ENCODE measurements around the gene PBX3.

Gene PBX3

GRCh38 chr9:125943831-125944230 is 196.7 kb downstream of the PBX3 start:
- FAIRE-seq (no peak), DNase-seq (ENCODE audit: insufficient read length) (no peak)
- no peak for TF ChIP-seq POLR2AphosphoS5 (IDR thresholded peaks at IDR 0.05; ENCODE audit: low read depth, low read length)
- no peak for TF ChIP-seq POLR2A (IDR thresholded peaks at IDR 0.05; ENCODE audit: low read depth, low read length)
- TF ChIP-seq TAF1 (IDR thresholded peaks at IDR 0.05; ENCODE audit: borderline replicate concordance, low read depth, low read length), result no peak

- FAIRE-seq, result no peak
- no peak for TF ChIP-seq TAF1 (IDR thresholded peaks at IDR 0.05; ENCODE audit: borderline replicate concordance, low read depth, low read length)
- TF ChIP-seq POLR2A (IDR thresholded peaks at IDR 0.05; ENCODE audit: low read depth, low read length), result no peak
- no peak for TF ChIP-seq POLR2AphosphoS5 (IDR thresholded peaks at IDR 0.05; ENCODE audit: low read depth, low read length)
- no peak for DNase-seq (ENCODE audit: insufficient read length)
These were observed 199.2 kb downstream of the PBX3 start for GRCh38 chr9:125946397-125946796.

GRCh38 chr9:125948887-125949596 is 201.9 kb downstream of the PBX3 start:
- TF ChIP-seq POLR2AphosphoS5 (IDR thresholded peaks at IDR 0.05; ENCODE audit: low read depth, low read length), result no peak
- no peak for TF ChIP-seq POLR2A (IDR thresholded peaks at IDR 0.05; ENCODE audit: low read depth, low read length)
- TF ChIP-seq TAF1 (IDR thresholded peaks at IDR 0.05; ENCODE audit: borderline replicate concordance, low read depth, low read length), result no peak
- FAIRE-seq, result no peak

GRCh38 chr9:125949703-125950460 is 202.7 kb downstream of the PBX3 start:
- DNase-seq (ENCODE audit: insufficient read length) (no peak), FAIRE-seq (no peak)
- no peak for TF ChIP-seq POLR2AphosphoS5 (IDR thresholded peaks at IDR 0.05; ENCODE audit: low read depth, low read length)
- no peak for TF ChIP-seq POLR2A (IDR thresholded peaks at IDR 0.05; ENCODE audit: low read depth, low read length)
- no peak for TF ChIP-seq TAF1 (IDR thresholded peaks at IDR 0.05; ENCODE audit: borderline replicate concordance, low read depth, low read length)

More at GRCh38 chr9:125948887-125949596, 201.9 kb downstream of the PBX3 start:
- DNase-seq (ENCODE audit: insufficient read length), result no peak

- no peak for DNase-seq (ENCODE audit: insufficient read length)
- FAIRE-seq, result no peak
- TF ChIP-seq POLR2A (IDR thresholded peaks at IDR 0.05; ENCODE audit: low read depth, low read length), result no peak
- TF ChIP-seq POLR2AphosphoS5 (IDR thresholded peaks at IDR 0.05; ENCODE audit: low read depth, low read length), result no peak
- no peak for TF ChIP-seq TAF1 (IDR thresholded peaks at IDR 0.05; ENCODE audit: borderline replicate concordance, low read depth, low read length)
These were observed 203.8 kb downstream of the PBX3 start for GRCh38 chr9:125950880-125951471.

- no peak for TF ChIP-seq TAF1 (IDR thresholded peaks at IDR 0.05; ENCODE audit: borderline replicate concordance, low read depth, low read length)
- TF ChIP-seq POLR2A (IDR thresholded peaks at IDR 0.05; ENCODE audit: low read depth, low read length), result no peak
- no peak for FAIRE-seq
- no peak for DNase-seq (ENCODE audit: insufficient read length)
These were observed 206.3 kb downstream of the PBX3 start for GRCh38 chr9:125953314-125954019.

- FAIRE-seq (no peak), DNase-seq (ENCODE audit: insufficient read length) (no peak)
- TF ChIP-seq POLR2A (IDR thresholded peaks at IDR 0.05; ENCODE audit: low read depth, low read length) (no peak), POLR2AphosphoS5 (IDR thresholded peaks at IDR 0.05; ENCODE audit: low read depth, low read length) (no peak), TAF1 (IDR thresholded peaks at IDR 0.05; ENCODE audit: borderline replicate concordance, low read depth, low read length) (no peak)
These were observed 208.9 kb downstream of the PBX3 start for GRCh38 chr9:125956102-125956501.

DNA sequence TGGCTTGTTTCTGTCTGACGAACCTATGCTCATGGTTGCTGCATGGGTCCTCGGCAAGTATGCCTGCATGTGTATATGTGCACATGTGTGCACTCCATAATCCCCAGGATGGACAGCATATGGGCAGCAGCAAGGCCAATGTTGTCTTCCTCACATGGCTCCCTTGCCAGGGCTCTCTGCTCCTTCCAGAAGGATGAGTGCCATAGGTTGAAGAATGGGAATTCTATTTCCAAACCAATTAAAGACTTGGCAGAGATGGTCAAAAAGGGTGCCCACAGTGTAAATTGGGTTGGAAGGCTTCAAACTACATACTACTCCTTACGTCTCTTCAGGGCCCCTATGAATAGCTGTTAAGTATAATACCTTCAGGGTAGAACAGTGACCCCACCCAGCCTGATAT is 212.1 kb downstream of the PBX3 start:
- DNase-seq (ENCODE audit: insufficient read length) (no peak), FAIRE-seq (no peak)
- TF ChIP-seq POLR2A (IDR thresholded peaks at IDR 0.05; ENCODE audit: low read depth, low read length) (no peak), TAF1 (IDR thresholded peaks at IDR 0.05; ENCODE audit: borderline replicate concordance, low read depth, low read length) (no peak), POLR2AphosphoS5 (IDR thresholded peaks at IDR 0.05; ENCODE audit: low read depth, low read length) (no peak)

DNA sequence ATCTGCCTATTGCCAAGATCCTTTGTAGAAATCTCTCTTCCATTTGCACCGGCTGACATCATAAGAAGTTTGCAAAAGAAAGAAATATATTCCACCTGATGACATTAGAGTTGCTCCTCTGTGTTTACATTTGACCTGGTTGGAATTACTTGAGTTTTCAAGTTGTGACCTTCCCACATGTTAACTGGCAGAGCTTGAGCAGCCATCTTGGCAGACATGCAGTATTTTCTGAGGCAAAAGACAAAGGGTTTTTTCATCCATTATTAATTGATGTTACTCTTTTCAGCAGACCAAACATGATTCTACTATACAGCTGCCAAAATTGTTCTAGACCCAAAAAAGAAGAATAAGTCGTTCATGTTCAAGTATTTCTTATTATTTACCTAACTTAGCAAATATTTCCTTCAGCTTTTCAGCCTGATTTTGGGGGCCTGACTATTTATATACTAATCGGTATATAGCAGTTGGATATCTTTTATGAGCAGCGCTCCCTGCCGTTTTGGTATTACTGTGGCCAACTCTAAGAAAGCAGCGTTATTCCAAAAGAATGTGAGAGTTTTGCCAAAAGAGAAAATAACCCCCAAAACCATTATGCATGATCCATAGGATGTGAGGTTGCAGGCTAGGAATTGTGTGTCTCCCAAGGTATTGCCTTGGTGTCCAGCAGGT is 212.9 kb downstream of the PBX3 start:
- no peak for FAIRE-seq
- DNase-seq (ENCODE audit: insufficient read length), result no peak
- TF ChIP-seq TAF1 (IDR thresholded peaks at IDR 0.05; ENCODE audit: borderline replicate concordance, low read depth, low read length) (no peak), POLR2A (IDR thresholded peaks at IDR 0.05; ENCODE audit: low read depth, low read length) (no peak), POLR2AphosphoS5 (IDR thresholded peaks at IDR 0.05; ENCODE audit: low read depth, low read length) (no peak)

GRCh38 chr9:125960626-125961025 is 213.5 kb downstream of the PBX3 start:
- TF ChIP-seq TAF1 (IDR thresholded peaks at IDR 0.05; ENCODE audit: borderline replicate concordance, low read depth, low read length), result no peak
- TF ChIP-seq POLR2A (IDR thresholded peaks at IDR 0.05; ENCODE audit: low read depth, low read length), result no peak
- no peak for TF ChIP-seq POLR2AphosphoS5 (IDR thresholded peaks at IDR 0.05; ENCODE audit: low read depth, low read length)
- FAIRE-seq, result no peak
- no peak for DNase-seq (ENCODE audit: insufficient read length)

- DNase-seq (ENCODE audit: insufficient read length), result no peak
- FAIRE-seq, result no peak
- TF ChIP-seq POLR2A (IDR thresholded peaks at IDR 0.05; ENCODE audit: low read depth, low read length) (no peak), POLR2AphosphoS5 (IDR thresholded peaks at IDR 0.05; ENCODE audit: low read depth, low read length) (no peak), TAF1 (IDR thresholded peaks at IDR 0.05; ENCODE audit: borderline replicate concordance, low read depth, low read length) (no peak)
These were observed 213.9 kb downstream of the PBX3 start for GRCh38 chr9:125961072-125961471.
